Measurements from ENCODE around the gene GP1BB. TPM values are rescaled to one million over a fixed set of nuclear protein-coding genes. Genes with fewer than 3 reads are reported as not detected.

Gene GP1BB
- total and polyA plus RNA-seq, 10 of the 15 experiments (the other 5 are each of a cell fraction or from before 2014, with no cell fraction given), result 0.05 to 0.28 (median 0.28) TPM; not detected in 7

GRCh38 chr22:19754701-19755144 is 31.4 kb downstream of the GP1BB start:
- SMC1A ChIA-PET (ENCODE audit: uncharacterized antibody, unreplicated experiment), result no interaction called here
- BruUV-seq (replicated peaks), result no TSS peak
- no peak overlapping the region for H2AFZ ChIP-seq (ENCODE audit: control insufficient read depth, low read depth, low read length)
- WGBS (ENCODE audit: insufficient coverage, insufficient replicate concordance, low lambda C conversion rate, missing lambda C conversion rate), result 25% methylated on average over 13 of the region's 14 CpGs
- no peak overlapping the region for H3K4me3 ChIP-seq
- no peak for DNase-seq (ENCODE audit: low read depth, low spot score)
- no peak for FAIRE-seq
- peaks cover 22 to 26% of the 10 kb centered on the region in 2 experiments for H3K27me3 ChIP-seq (replicated peaks in 1 of 2; ENCODE audit: control insufficient read depth in 2 of 2, insufficient read depth in 2 of 2, low read length in 1 of 2)
- intact Hi-C loops (cut with micrococcal nuclease; ENCODE audit: unreplicated experiment), result no loop called here
- peaks cover 4% of the 10 kb centered on the region for H4K20me1 ChIP-seq (ENCODE audit: control insufficient read depth, insufficient read depth)
- no peaks in the 10 kb centered on the region for H3K36me3 ChIP-seq (ENCODE audit: control insufficient read depth in 2 of 2, insufficient read depth in 2 of 2, low read length in 1 of 2)
- H3K4me1 ChIP-seq (ENCODE audit: control insufficient read depth, insufficient read depth, low read length), result peaks cover 6% of the 10 kb centered on the region
- in situ Hi-C loops (cut with MboI), result no loop called here
- CTCF ChIA-PET, result no interaction called here
- H3K9me3 ChIP-seq (replicated peaks; ENCODE audit: control insufficient read depth, insufficient read depth, low read length), result no peaks in the 10 kb centered on the region
- no peak overlapping the region for H3K27ac ChIP-seq (ENCODE audit: control insufficient read depth, insufficient read depth)
- no peak overlapping the region for H3K9ac ChIP-seq (ENCODE audit: control insufficient read depth, insufficient read depth, low read length)
- POLR2A ChIA-PET, result no interaction called here
- H3K4me2 ChIP-seq (ENCODE audit: control insufficient read depth, insufficient read depth), result no peak overlapping the region
- RAD21 ChIA-PET (ENCODE audit: unreplicated experiment), result no interaction called here
- no peak for ATAC-seq
- no peaks in the 10 kb centered on the region for H3K79me2 ChIP-seq (ENCODE audit: control insufficient read depth, insufficient read depth, low read length)
- no peak for TF ChIP-seq SUZ12 (IDR thresholded peaks at IDR 0.05; ENCODE audit: unreplicated experiment)
- no peak for TF ChIP-seq MLLT1 (IDR thresholded peaks at IDR 0.05)
- no peak for TF ChIP-seq MYB (IDR thresholded peaks at IDR 0.05; ENCODE audit: borderline replicate concordance, low read depth, low read length)
- no peak for TF ChIP-seq BACH1 (IDR thresholded peaks at IDR 0.05; ENCODE audit: borderline replicate concordance)
- TF ChIP-seq DPF2 (IDR thresholded peaks at IDR 0.05), result no peak
- TF ChIP-seq CHD1 (IDR thresholded peaks at IDR 0.05; ENCODE audit: low read depth, low read length), result no peak
- no peak for TF ChIP-seq ASH2L (IDR thresholded peaks at IDR 0.05; ENCODE audit: borderline replicate concordance, low read depth)
- no peak for TF ChIP-seq NFYA (IDR thresholded peaks at IDR 0.05; ENCODE audit: borderline replicate concordance, low read depth, low read length)
- no peak for TF ChIP-seq IRF4 (IDR thresholded peaks at IDR 0.05; ENCODE audit: low read depth, low read length)
- no peak for TF ChIP-seq JUND (IDR thresholded peaks at IDR 0.05; ENCODE audit: low read depth, low read length)
- no peak for TF ChIP-seq BCL11A (IDR thresholded peaks at IDR 0.05; ENCODE audit: low read depth, low read length)
- TF ChIP-seq SRF (IDR thresholded peaks at IDR 0.05; ENCODE audit: low read depth in 2 of 2, low read length in 2 of 2), result no peak
- no peak for TF ChIP-seq POLR2AphosphoS5 (IDR thresholded peaks at IDR 0.05; ENCODE audit: low read length)
- TF ChIP-seq ZNF592 (IDR thresholded peaks at IDR 0.05), result no peak
- TF ChIP-seq PAX8 (IDR thresholded peaks at IDR 0.05), result no peak
- TF ChIP-seq PBX3 (IDR thresholded peaks at IDR 0.05; ENCODE audit: insufficient replicate concordance, low read depth, low read length), result no peak
- TF ChIP-seq RBBP5 (conservative IDR thresholded peaks at IDR 0.05), result no peak
